Peyer's patch (tissue), 4 donors: ENCODE measurements around the gene MAP2K5.

Experiments used
- POLR2A ChIP-seq, 2 donors: fragments of 450-650 bp; IDR thresholded peaks; one replicate each; pipeline ENCODE4 v1.5.1; 2017; ENCODE audit warnings: antibody characterized with exemption in 2 of 2, mild to moderate bottlenecking in 2 of 2, moderate library complexity in 2 of 2
- TF ChIP-seq, protein P1 (sequence below), 6 experiments: fragments of 450-650 bp in 4 of 6; fragments of 200-600 bp in 2 of 6; sonication (generic) in 1 of 6; IDR thresholded peaks; one replicate each; pipeline ENCODE4 v1.5.1; 2017 to 2019; ENCODE audit warnings: antibody characterized with exemption in 6 of 6, mild to moderate bottlenecking in 3 of 6, moderate library complexity in 1 of 6

DNA sequence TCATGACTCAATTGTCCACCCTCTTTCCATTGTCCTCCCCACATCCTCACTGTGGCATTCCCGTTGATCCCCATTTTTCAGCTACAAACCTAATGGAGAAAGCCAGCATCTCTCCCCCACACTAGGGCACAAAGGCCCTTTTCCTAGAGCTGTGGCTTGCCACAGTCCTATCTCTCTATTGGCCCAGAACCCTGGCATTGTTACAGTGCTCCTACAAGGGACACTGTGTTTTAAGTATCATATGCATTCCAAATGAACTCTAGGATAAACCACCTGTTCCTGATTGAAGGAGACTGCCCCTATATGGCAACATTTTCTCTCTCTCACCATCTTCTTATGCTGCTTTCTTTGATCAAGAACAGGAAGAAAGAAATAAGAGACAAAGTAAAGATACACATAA lies 213.4 kb downstream of the MAP2K5 start:
- TF ChIP-seq, protein P1, sequence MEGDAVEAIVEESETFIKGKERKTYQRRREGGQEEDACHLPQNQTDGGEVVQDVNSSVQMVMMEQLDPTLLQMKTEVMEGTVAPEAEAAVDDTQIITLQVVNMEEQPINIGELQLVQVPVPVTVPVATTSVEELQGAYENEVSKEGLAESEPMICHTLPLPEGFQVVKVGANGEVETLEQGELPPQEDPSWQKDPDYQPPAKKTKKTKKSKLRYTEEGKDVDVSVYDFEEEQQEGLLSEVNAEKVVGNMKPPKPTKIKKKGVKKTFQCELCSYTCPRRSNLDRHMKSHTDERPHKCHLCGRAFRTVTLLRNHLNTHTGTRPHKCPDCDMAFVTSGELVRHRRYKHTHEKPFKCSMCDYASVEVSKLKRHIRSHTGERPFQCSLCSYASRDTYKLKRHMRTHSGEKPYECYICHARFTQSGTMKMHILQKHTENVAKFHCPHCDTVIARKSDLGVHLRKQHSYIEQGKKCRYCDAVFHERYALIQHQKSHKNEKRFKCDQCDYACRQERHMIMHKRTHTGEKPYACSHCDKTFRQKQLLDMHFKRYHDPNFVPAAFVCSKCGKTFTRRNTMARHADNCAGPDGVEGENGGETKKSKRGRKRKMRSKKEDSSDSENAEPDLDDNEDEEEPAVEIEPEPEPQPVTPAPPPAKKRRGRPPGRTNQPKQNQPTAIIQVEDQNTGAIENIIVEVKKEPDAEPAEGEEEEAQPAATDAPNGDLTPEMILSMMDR (IDR thresholded peaks at IDR 0.05) = no peak
- no peak for TF ChIP-seq POLR2A (IDR thresholded peaks at IDR 0.05)
